OCI-LY7 (cell line): ENCODE measurements around the gene HLCS. TPM values are rescaled to one million over a fixed set of nuclear protein-coding genes. Genes with fewer than 3 reads are reported as not detected.
"Not testable (repeated sequence)": the region's sequence is repeated elsewhere in the genome, so short reads cannot be mapped to it uniquely, and the experiment has no call there.

Experiments
- BruUV-seq: library from RNA; stranded (reverse); fragments of 400-500 nt; replicated peaks from 2 replicates; lab custom pipeline; 2021; lab: Mats Ljungman, UMichigan
- CTCF ChIA-PET: fragments of 300-600 bp; sonication (Branson Sonifier 250); formaldehyde crosslinking; loops from one replicate; lab custom pipeline; 2022; ENCODE audit warnings: antibody characterized with exemption; ENCODE audit not compliant: unreplicated experiment; lab: Charles Lee
- POLR2A ChIA-PET: fragments of 300-600 bp; sonication (Branson Sonifier 250); formaldehyde crosslinking; loops from one replicate; lab custom pipeline; 2022; ENCODE audit warnings: antibody characterized with exemption; lab: Charles Lee
- DNase-seq: peaks from one replicate; pipeline ENCODE4 v3.0.0-alpha.2; 2015; ENCODE audit warnings: low spot score
- H2AFZ ChIP-seq: fragments of 200-600 bp; sonication (generic), shearing (Covaris generic); 2 replicates; pipeline ENCODE4 v1.6.1; 2014; ENCODE audit warnings: mild to moderate bottlenecking, antibody characterized with exemption, low read length, moderate library complexity
- H3K27ac ChIP-seq: fragments of 200-600 bp; sonication (generic); 2 replicates; pipeline ENCODE4 v1.5.1; 2014; ENCODE audit warnings: mixed run types, low read depth, mild to moderate bottlenecking, moderate library complexity, low read length, inconsistent platforms; ENCODE audit not compliant: poor library complexity, severe bottlenecking
- H3K36me3 ChIP-seq: fragments of 200-600 bp; sonication (generic); 2 replicates; pipeline ENCODE4 v1.6.1; 2014; ENCODE audit warnings: mild to moderate bottlenecking, antibody characterized with exemption, low read length, moderate library complexity, mixed read lengths; ENCODE audit not compliant: insufficient read depth
- H3K4me1 ChIP-seq: fragments of 200-600 bp; sonication (generic); 2 replicates; pipeline ENCODE4 v1.5.1; 2014; ENCODE audit warnings: mild to moderate bottlenecking, low read length; ENCODE audit not compliant: insufficient read depth, poor library complexity, severe bottlenecking
- H3K4me2 ChIP-seq: fragments of 200-600 bp; sonication (generic); 2 replicates; pipeline ENCODE4 v1.6.1; 2014; ENCODE audit warnings: mild to moderate bottlenecking, low read length
- H3K4me3 ChIP-seq: fragments of 200-600 bp; sonication (generic); 2 replicates; pipeline ENCODE4 v1.5.1; 2014; ENCODE audit warnings: mild to moderate bottlenecking, low read depth, low read length; ENCODE audit not compliant: poor library complexity, severe bottlenecking
- H3K79me2 ChIP-seq: fragments of 200-600 bp; sonication (generic); 2 replicates; pipeline ENCODE4 v1.6.1; 2016; ENCODE audit warnings: low read depth, mild to moderate bottlenecking, low read length, moderate library complexity, mixed read lengths; ENCODE audit not compliant: insufficient read depth
- H3K9me2 ChIP-seq: fragments of 200-600 bp; sonication (generic); 2 replicates; pipeline ENCODE4 v1.6.1; 2016; ENCODE audit warnings: mild to moderate bottlenecking, low read length, mixed read lengths; ENCODE audit not compliant: insufficient read depth
- H3K9me3 ChIP-seq: fragments of 200-600 bp; sonication (generic); 2 replicates; pipeline ENCODE4 v1.6.1; 2014; ENCODE audit warnings: mild to moderate bottlenecking, mixed run types, low read length, mixed read lengths
- H4K20me1 ChIP-seq: fragments of 200-600 bp; sonication (generic); 2 replicates; pipeline ENCODE4 v1.6.1; 2014; ENCODE audit warnings: mild to moderate bottlenecking, antibody characterized with exemption, low read length, moderate library complexity, mixed read lengths; ENCODE audit not compliant: insufficient read depth
- CTCF ChIP-seq: fragments of 200-600 bp; sonication (generic); conservative IDR thresholded peaks from 2 replicates; pipeline ENCODE4 v1.5.1; 2014; ENCODE audit warnings: mild to moderate bottlenecking, antibody characterized with exemption, low read length, moderate library complexity, mixed read lengths
- EZH2phosphoT487 ChIP-seq: fragments of 200-600 bp; sonication (generic); IDR thresholded peaks from 2 replicates; pipeline ENCODE4 v1.6.1; 2018; ENCODE audit warnings: low read depth, borderline replicate concordance, mild to moderate bottlenecking, mixed run types, antibody characterized with exemption, low read length, moderate library complexity, mixed read lengths
- intact Hi-C: fragments of 100-400 bp; cut with micrococcal nuclease; formaldehyde crosslinking; loops from one replicate; pipeline ENCODE4 v1.10.0; 2022; ENCODE audit not compliant: unreplicated experiment
- total RNA-seq, 2 experiments: library from RNA; depleted of rRNA in 1 of 2; stranded (reverse); fragments of >200 nt in 1 of 2; shearing (Covaris generic) in 1 of 2; gene quantifications; 2 replicates each; pipeline ENCODE4 v1.2.3, GENCODE V29; 2014 to 2022

Gene HLCS
- total RNA-seq, 2 experiments from 2014 or later = 12.0 to 20.9 TPM

- Histone ChIP-seq H3K36me3 (no peaks in the 10 kb centered on the region), H3K27ac (no peak overlapping the region), H3K4me3 (no peak overlapping the region), H2AFZ (no peak overlapping the region), H3K4me2 (no peak overlapping the region), H4K20me1 (no peaks in the 10 kb centered on the region), H3K4me1 (peaks cover 6% of the 10 kb centered on the region), H3K79me2 (no peaks in the 10 kb centered on the region), H3K9me3 (no peaks in the 10 kb centered on the region), H3K9me2 (no peaks in the 10 kb centered on the region)
- intact Hi-C loops = no loop called here
- BruUV-seq = no TSS peak
- no peak for DNase-seq
- POLR2A ChIA-PET = interaction anchor here (0.6 kb wide), 1 partner anchor 1095 kb away, joined by 4 read pairs; no protein-coding TSS in a partner anchor
- CTCF ChIA-PET = no interaction called here
- TF ChIP-seq EZH2phosphoT487 (no peak), CTCF (no peak)
Measured at GRCh38 chr21:37005548-37006485, 39.3 kb upstream of the HLCS start.

GRCh38 chr21:37003917-37004316 lies 37.4 kb upstream of the HLCS start:
- BruUV-seq, H3K9me2 ChIP-seq, H4K20me1 ChIP-seq, H3K4me1 ChIP-seq, H3K27ac ChIP-seq, CTCF ChIA-PET, intact Hi-C loops, POLR2A ChIA-PET, H3K4me3 ChIP-seq, H3K4me2 ChIP-seq, H2AFZ ChIP-seq, H3K79me2 ChIP-seq, H3K36me3 ChIP-seq, DNase-seq, H3K9me3 ChIP-seq: not testable (repeated sequence)

GRCh38 chr21:37002851-37003250 lies 36.4 kb upstream of the HLCS start:
- POLR2A ChIA-PET, H3K79me2 ChIP-seq, CTCF ChIA-PET, H3K4me2 ChIP-seq, BruUV-seq, H3K4me3 ChIP-seq, H4K20me1 ChIP-seq, H3K4me1 ChIP-seq, DNase-seq, H2AFZ ChIP-seq, H3K9me2 ChIP-seq, H3K9me3 ChIP-seq, H3K27ac ChIP-seq, intact Hi-C loops, H3K36me3 ChIP-seq: not testable (repeated sequence)
